Activated T-helper 9 cell treated with anti-CD3 and anti-CD28 coated beads, Interleukin-2, amount 50 U/mL, for 16 hours (primary cell): ENCODE results near the gene CSTPP1.

Experiments
- DNase-seq: peaks from one replicate; pipeline ENCODE4 v3.0.0-alpha.2; 2020; ENCODE audit warnings: low read depth

CSTPP1 gene

GRCh38 chr11:46936138-46937110, at the start of gene CSTPP1:
Gene CSTPP1 (plus strand): TSS chr11:46936761. CDS start chr11:46936806, 45 bp downstream.
- DNase-seq = peak; percentile 89

DNA sequence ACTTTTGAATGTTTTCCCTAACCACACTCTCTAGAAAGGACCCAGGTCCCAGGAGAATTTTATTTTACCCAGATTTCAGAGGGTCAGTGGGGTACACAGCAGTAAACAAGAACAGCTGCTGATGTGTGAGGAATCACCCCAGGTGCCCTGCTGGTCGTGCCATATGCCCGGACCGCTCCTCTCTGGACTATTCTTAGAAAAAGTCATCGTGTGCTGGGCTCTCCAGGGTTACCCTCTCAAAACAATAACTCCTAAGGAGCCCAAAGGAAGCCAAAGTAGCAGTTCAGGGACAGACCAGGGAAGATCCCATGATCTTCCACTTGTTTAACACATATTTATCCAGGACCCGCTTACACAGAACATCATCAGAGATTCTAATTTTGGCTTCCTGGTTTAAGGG, 47.9 kb upstream of the CSTPP1 start:
- no peak for DNase-seq

DNA sequence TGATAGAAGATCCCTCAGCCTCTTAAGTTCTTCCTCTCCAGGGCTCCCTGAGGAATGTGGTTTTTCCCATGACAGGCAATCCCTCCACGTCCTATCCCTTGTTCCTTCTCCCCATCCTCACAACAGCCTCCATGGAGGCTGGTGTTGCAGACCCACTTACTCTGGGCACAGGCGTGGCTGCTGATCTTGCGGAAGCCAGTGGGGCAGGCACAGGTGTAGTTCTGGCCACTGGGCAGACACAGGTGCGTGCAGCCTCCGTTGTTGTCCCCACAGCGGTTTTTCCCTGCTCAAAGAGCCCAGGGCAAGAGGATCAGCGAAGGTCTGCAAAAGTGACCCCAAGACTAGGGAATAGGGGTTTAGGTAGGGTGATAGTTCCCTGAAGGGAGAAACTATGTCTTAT, 47.3 kb upstream of the CSTPP1 start:
- DNase-seq = no peak

- peak; percentile 42 for DNase-seq
These were observed 46.7 kb upstream of the CSTPP1 start for GRCh38 chr11:46889689-46890475.

DNA sequence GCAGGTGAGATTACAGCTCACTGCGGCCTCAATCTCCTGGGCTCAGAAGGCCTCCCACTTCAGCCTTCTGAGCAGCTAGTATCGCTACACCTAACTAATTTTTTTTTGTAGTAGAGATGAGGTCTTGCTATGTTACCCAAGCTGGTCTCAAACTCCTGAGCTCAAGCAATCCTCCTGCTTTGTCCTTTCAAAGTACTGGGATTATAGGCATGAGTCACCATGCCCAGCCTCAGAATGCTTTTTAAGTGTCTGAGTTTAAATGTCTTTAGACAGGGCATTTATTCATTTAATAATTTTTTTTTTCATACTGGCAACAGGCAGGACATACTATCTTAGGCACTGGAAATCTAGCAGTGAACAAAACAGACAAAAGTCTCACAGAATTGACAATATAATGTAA, 45.9 kb upstream of the CSTPP1 start:
- no peak for DNase-seq

DNA sequence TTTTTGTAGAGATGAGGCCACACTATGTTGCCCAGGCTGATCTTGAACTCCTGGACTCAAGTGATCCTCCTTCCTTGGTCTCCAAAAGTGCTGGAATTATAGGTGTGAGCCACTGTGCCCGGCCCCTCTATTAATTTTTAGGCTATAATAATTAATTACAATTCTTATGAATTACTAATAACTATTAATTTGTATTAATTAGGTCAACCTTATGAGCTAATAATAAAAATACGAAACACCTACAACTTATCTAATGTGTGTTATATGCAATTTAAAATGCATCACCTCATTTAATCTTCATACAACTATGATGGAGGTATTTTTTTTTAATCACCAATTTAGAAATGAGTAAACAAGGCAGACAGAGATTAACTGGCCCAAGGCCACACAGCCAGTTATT, 44.5 kb upstream of the CSTPP1 start:
- no peak for DNase-seq

- no peak for DNase-seq
These were observed 43.7 kb upstream of the CSTPP1 start for GRCh38 chr11:46892838-46893237.

DNA sequence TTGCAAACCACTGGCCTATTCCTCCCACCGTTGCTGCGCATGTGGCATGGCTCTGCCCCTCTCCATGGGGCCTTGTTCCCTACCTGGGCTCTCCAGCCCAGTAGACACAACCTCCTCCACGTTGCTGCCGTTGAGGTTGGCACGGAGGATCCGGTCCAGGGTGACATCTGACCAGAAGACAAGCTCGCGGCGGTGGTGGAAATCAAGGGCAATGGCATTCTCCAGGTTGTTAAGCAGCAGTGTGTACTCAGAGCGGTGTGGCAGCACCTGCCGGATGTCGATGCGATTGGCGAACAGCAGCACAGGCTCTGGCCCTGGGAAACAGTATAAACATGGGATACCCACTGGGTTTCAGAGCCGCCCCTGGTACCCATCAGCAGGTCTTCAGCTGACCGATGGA, 42.1 kb upstream of the CSTPP1 start:
- no peak for DNase-seq

DNA sequence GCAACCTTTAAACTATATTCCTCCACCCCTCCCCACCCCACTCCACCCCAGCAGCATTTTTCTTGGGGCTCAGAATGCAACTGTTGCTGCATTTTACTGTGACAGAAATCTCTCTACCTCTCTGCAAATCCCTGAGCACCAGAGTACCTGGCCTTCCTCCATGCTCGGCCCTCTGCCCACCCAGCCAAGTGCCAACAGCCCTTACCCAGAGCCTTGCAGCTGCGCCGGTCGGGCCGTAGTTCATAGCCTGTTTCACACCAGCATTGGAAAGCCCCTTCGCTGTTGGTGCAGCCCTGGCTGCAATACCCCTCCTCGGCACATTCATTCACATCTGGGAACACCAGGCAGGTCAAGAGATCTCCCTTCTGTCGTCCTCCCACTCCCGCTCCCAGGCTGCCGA, 41.6 kb upstream of the CSTPP1 start:
- no peak for DNase-seq

DNA sequence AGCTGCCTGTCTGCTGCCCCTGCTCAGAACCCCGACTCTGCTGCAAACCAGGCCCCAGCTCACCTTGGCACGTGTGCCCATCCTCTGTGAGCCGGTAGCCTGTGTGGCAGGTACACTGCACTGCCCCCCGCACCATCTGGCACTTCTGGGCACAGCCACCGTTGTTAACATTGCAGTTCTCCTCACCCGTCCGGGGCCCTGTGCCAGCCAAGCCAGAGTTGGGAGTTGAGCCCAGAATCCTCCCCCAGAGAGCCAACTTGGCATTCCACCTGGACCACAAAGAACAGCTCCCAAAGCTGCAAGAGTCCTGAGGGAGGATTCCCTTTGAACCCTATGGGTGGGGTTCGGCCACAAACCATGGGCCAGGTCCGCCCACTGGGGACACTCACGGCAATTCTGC, 40.7 kb upstream of the CSTPP1 start:
- no peak for DNase-seq

DNA sequence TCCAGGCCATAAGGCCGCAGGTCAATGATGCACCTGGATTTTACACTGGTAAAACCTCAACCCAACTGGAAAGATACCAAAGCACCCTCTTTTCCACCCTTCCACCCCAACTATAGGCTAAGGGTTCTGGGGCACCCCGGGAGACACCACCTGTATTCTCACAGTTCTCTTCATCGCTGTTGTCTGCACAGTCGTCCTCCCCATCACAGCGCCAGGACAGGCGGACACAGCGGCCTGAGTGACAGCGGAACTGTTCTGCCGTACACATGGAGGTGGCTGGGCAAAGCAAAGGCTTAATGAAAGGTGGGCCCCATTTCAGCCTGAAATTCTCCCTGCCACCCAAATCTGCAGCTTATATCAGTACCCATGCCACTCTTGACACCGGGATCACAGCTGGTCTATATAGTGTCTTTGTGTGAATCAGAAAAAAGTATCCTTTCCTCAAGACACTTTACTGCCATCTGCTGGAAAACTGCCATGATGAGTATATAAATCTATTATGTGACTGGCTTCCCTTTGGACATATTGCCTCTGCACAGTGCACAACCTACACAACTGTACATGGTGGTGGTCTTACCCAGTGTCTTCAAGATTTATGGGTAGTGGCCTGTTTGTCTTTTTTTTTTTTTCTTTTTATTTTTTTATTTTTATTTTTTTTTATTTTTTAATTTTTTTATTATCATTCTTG, 39.7 kb upstream of the CSTPP1 start:
- no peak for DNase-seq

DNA sequence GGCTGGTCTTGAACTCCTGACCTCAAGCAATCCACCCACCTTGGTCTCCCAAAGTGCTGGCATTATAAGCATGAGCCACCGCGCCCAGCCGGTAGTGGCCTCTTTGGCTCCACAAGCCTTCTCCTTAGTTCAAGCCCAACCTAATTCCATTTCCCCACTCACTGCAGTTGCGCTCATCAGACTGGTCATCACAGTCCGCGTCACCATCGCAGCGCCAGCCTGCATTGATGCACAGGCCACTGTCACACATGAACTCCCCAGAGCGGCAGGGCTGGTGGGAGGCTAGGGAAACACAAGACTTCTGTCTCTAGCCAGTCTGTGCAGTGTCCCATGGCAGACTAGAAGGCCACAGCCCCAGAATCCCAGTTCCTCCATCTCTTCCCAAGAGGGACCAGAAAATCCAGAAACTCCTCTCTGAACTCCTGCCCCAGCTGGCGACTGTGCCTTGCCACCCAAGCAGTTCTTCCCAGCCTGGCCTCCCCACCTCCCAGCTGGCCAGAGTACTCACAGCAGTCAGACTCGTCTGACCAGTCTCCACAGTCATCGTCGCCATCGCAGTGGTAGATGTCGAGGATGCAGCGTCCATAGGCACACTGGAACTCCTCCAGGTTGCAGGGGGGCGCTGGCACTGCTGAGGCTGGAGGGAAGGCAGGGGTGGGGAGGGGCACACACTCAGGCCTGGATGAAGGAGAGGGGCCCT, 38.0 kb upstream of the CSTPP1 start:
- DNase-seq = no peak

DNA sequence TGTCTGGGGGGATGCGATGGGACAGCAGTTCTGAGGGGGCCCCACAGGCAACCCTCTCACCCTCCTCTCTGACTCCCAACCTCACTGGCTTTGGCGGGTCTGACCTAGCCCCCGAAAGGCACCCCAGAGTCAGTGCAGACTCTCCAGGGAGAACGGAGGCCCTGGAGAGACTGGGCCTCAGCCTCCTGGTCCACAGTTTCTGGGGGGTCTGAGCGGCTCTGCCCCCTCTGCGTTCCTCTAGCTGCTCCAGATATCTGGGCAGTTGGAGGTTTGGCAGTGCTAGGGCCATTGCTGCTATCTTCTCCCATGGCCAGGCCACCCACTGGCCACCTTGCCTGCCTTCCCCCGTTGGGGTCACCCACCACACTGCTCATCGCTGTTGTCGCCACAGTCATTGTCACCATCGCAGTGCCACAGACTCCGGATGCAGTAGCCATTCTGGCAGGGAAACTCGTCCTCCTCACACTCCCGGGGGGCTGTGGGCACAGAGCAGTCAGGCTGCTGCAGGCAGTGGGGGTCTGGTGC, 37.0 kb upstream of the CSTPP1 start:
- no peak for DNase-seq

DNA sequence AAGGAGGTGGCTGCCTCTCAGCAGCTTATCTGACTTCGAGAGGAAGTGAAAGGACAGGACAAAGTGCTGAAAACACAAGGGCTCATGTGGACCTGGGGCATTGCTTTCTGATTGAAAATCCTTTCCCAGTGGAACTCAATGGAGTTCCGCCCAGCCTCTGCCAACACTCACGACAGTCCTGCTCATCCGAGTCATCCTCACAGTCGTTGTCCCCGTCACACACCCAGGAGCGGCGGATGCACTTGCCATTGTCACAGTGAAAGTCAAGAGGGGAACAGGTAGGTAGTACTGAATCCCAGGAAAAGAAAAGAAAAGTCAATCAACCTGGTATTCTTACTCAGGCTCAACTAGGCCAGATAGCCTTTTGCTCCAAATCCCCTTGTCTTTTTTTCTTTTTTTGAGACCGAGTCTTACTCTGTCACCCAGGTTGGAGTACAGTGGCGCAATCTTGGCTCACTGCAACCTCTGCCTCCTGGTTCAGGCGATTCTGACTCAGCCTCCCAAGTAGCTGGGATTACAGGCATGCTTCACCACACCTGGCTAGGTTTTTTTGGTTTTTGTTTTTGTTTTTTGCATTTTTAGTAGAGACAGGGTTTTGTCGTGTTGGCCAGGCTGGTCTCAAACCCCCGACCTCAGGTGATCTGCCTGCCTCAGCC, 36.3 kb upstream of the CSTPP1 start:
- DNase-seq = no peak

GRCh38 chr11:46901156-46901555, 35.4 kb upstream of the CSTPP1 start:
- no peak for DNase-seq

DNA sequence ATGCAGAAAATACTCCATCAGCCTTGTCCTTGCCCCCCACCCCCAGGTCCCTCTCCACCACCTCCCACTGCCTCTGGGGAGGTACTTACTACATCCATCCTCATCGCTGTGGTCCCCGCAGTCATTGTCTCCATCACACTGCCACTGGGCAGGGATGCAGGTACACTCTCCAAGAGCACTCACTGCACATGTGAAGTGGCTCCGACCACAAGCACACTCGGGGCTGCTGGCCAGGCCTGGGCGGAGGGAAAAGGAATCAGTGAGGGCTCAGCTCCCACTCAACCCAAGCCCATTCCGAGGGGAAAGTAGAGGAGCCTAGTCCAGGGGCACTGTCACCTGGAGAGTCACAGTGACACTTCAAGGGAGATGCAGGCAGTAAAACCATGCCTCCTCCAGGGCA, 33.9 kb upstream of the CSTPP1 start:
- no peak for DNase-seq

DNA sequence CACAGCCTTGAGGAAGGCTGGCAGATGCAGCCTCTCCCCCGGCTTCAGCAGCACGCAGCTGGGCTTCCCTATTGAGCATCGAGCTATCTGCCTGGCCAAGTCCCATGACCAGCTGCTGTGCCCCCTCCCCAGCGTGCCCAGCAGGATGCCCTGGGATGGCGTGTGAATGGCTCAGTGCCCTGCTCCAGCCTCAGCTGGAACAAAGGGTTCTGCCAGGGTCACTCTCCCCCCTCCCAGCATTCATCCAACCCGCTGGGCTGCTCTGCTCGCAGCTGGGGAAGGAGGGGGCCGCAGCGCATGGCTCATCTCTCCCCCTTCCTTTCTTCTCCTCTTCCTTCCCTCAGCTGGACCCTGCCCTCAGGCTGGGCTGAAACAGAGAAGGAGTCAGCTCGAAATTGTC, 32.7 kb upstream of the CSTPP1 start:
- DNase-seq = no peak

GRCh38 chr11:46905806-46906205, 30.8 kb upstream of the CSTPP1 start:
- no peak for DNase-seq

DNA sequence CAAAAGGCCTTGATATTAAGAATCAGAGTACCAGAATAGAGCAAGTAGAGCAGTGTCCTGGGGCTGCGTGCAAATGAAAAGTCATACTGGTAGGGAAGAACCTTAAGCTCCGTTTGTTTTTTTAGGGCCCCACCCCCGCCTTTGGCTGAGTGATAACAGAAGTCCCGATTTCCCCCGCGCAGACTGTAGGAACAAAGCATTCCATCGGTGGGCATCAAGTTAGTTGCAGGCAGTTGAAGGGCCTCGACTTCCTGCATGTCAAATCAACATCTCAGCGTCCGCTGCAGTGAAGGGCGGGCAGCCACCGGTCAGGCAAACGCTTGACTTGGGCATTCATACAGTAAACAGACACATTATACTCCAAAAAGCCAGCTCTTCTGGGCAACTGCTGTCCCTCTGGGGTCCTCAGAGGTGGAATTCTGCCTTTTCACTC, 29.9 kb upstream of the CSTPP1 start:
- DNase-seq = no peak

GRCh38 chr11:46907606-46908005, 29.0 kb upstream of the CSTPP1 start:
- no peak for DNase-seq

DNA sequence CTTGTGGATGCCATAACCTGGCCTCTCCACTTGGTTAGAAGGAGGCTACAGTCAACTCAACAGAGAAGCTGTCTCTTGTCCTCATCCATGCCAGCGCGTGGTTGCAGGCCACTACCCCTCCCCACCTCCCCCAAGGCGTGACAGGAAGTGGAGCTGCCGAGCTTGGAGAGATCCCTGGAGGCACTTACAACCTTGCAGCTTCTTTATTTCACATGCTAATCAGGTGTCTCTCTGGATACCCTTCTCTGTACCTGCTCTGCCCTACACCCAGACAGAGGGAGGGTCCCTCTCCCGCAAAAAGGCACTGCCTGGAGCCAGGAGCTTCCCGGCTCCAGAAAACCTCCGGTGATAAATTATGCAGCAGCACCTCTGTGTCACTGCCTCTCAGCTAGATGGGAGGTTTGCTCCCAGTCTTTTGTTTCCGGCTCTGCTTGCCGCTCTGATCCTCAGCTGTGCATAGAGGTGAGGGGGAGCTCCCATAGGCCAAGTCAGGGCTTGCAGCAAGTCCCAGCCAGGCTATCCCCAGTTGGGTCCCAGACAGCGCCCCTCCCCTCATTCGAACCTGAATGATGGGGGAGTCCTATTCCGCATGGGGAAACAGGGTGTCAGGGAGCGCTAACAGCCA, 23.9 kb upstream of the CSTPP1 start:
- no peak for DNase-seq
